ENCODE measurements around the gene MMD. TPM values are rescaled to one million over a fixed set of nuclear protein-coding genes. Genes with fewer than 3 reads are reported as not detected.
A peak's percentile ranks its signal among the peaks of the same experiment; 100 is the strongest.

Gene MMD
- total RNA-seq, 5 donors from 2014 or later (not counting 1 experiment from before 2014, with no cell fraction given), result 12.8 to 26.3 (median 17.5) TPM

DNA sequence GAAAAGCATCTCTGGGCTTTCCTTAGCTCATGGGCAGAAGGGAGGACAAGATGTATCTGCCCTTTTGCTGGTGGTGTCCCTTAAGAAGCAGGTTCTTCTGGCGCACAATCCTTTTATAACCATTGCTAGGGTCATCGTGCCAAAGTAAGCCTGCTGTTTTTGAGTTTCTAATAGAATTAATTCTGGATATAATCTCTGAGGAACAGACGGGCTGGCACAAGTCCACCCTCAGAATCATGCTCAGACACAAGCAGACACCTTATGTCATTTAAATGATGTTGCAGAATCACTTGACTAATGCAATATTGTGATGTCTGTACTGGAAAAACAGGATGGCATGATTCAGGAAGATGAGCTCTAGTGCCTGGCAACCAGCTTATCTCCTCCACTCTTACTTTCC lies 18.8 kb upstream of the MMD start:
- Histone ChIP-seq H3K9me3 (no peaks in the 10 kb centered on the region), H3K27me3 (replicated peaks in 1 of 2; ENCODE audit: control insufficient read depth in 2 of 2, extremely low read depth in 1 of 2, insufficient read depth in 2 of 2, low read length in 1 of 2) (no peaks in the 10 kb centered on the region), H3K4me3 (ENCODE audit: control insufficient read depth in 1 of 2, extremely low read depth in 1 of 2, low read length in 1 of 2) (no peak overlapping the region), H3K27ac (ENCODE audit: low read length) (no peak overlapping the region), H3K4me1 (ENCODE audit: control insufficient read depth in 1 of 2, extremely low read depth in 1 of 2, insufficient read depth in 2 of 2, low read length in 2 of 2) (no peaks in the 10 kb centered on the region), H3K36me3 (ENCODE audit: control insufficient read depth in 2 of 2, extremely low read depth in 1 of 2, insufficient read depth in 1 of 2, low read length in 1 of 2) (no peaks in the 10 kb centered on the region)
- ATAC-seq (replicated peaks in 1 of 4) (no peak), DNase-seq (no peak)
- Mint-ChIP-seq H3K4me3 (no peak overlapping the region), H3K27me3 (peaks cover 10 to 11% of the 10 kb centered on the region in 2 donors), H3K27ac (no peak overlapping the region), H3K9me3 (no peaks in the 10 kb centered on the region), H3K4me1 (peaks cover 0 to 3% (median 0%) of the 10 kb centered on the region in 3 donors), H3K36me3 (no peaks in the 10 kb centered on the region)
- ChIA-PET POLR2A (no interaction called here), CTCF (no interaction called here)
- no CpG with 5 or more reads among the region's 3 CpGs for WGBS (ENCODE audit: insufficient coverage)

DNA sequence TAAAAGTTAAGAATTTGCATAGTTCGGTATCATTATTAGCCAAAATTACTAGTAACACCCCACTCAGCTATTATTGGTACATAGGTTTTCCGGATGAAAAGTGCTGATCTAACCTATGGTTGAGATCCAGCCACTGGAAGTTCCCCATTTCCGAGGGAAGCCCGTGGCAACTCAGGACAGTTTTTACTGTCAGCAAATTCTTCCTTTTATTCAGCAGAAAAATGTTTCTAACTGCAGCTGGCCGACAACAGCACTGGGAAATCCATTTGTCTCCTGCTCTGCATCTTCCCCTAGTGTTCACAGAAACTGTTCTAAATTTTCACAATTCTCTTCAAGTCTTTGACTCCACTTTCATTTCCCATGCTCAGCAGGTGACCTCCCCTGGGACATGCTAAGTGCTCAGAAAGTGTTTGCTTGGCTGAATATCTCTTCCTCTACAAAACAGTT lies 15.5 kb upstream of the MMD start:
- H3K9me3 Mint-ChIP-seq, result no peaks in the 10 kb centered on the region
- Histone ChIP-seq H3K27me3 (replicated peaks in 1 of 2; ENCODE audit: control insufficient read depth in 2 of 2, extremely low read depth in 1 of 2, insufficient read depth in 2 of 2, low read length in 1 of 2) (no peaks in the 10 kb centered on the region), H3K27ac (ENCODE audit: low read length) (no peak overlapping the region), H3K9me3 (no peaks in the 10 kb centered on the region), H3K4me3 (ENCODE audit: control insufficient read depth in 1 of 2, extremely low read depth in 1 of 2, low read length in 1 of 2) (no peak overlapping the region), H3K4me1 (ENCODE audit: control insufficient read depth in 1 of 2, extremely low read depth in 1 of 2, insufficient read depth in 2 of 2, low read length in 2 of 2) (no peaks in the 10 kb centered on the region), H3K36me3 (ENCODE audit: control insufficient read depth in 2 of 2, extremely low read depth in 1 of 2, insufficient read depth in 1 of 2, low read length in 1 of 2) (no peaks in the 10 kb centered on the region)
- H3K4me3 Mint-ChIP-seq, result no peak overlapping the region
- peaks cover 11 to 12% of the 10 kb centered on the region in 2 donors for H3K27me3 Mint-ChIP-seq
- DNase-seq (peak in 1 of 35 experiments; percentile 5), ATAC-seq (replicated peaks in 1 of 4) (no peak)
- POLR2A ChIA-PET, result no interaction called here
- H3K27ac Mint-ChIP-seq, result no peak overlapping the region
- peaks cover 8 to 15% (median 10%) of the 10 kb centered on the region in 3 donors for H3K4me1 Mint-ChIP-seq
- no peaks in the 10 kb centered on the region for H3K36me3 Mint-ChIP-seq
- WGBS (ENCODE audit: insufficient coverage), result 0% methylated on average over 3 of the region's 5 CpGs
- CTCF ChIA-PET, result no interaction called here

DNA sequence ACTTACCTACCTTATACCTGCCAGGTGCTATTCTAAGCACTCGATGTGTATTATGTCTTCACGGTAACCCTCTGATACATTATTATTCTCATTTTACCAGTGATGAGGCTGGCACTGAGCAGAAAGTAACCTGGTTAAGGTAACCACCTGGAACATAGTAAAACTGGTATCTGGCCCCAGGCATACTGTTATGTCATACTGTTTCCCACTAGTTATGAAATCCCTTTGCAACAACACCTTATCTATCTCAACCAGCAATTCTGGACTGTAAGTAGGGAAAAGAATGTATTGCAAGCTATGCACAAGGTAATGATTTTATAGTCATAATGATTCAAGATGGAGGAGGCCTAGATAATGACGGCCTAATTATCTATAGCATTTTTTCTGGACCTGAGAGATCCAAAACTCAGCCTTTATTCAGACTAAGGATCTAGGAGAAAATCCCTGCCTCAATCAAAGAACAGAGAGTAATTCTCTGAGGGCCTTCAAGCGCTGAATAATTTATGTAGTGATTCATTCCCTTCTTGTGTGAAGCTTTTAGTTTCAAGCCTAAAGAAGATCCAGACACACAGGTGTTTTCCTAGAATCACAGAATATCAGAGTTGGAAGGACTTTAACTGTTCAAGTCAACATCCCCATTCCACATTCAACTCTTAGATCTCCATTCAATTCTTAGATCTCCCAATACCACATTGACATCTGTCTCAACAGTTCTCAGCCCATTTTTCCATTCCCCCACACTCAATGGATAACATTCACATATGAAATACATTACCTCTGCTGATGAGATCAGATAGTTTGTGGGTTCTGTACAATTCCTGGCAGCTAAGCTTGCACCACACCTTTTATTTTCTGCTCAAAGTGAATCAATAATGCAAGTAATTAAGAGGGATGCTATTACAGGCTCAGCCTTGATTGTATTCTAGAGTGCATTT lies 14.9 kb upstream of the MMD start:
- peaks cover 10 to 18% (median 15%) of the 10 kb centered on the region in 3 donors for H3K4me1 Mint-ChIP-seq
- Histone ChIP-seq H3K4me3 (ENCODE audit: control insufficient read depth in 1 of 2, extremely low read depth in 1 of 2, low read length in 1 of 2) (no peak overlapping the region), H3K27ac (ENCODE audit: low read length) (no peak overlapping the region), H3K27me3 (replicated peaks in 1 of 2; ENCODE audit: control insufficient read depth in 2 of 2, extremely low read depth in 1 of 2, insufficient read depth in 2 of 2, low read length in 1 of 2) (no peaks in the 10 kb centered on the region), H3K9me3 (no peaks in the 10 kb centered on the region), H3K4me1 (ENCODE audit: control insufficient read depth in 1 of 2, extremely low read depth in 1 of 2, insufficient read depth in 2 of 2, low read length in 2 of 2) (no peaks in the 10 kb centered on the region), H3K36me3 (ENCODE audit: control insufficient read depth in 2 of 2, extremely low read depth in 1 of 2, insufficient read depth in 1 of 2, low read length in 1 of 2) (no peaks in the 10 kb centered on the region)
- no CpG with 5 or more reads among the region's 4 CpGs for WGBS (ENCODE audit: insufficient coverage)
- no peak overlapping the region for H3K4me3 Mint-ChIP-seq
- CTCF ChIA-PET, result no interaction called here
- DNase-seq (no peak), ATAC-seq (replicated peaks in 1 of 4) (no peak)
- no peak overlapping the region for H3K27ac Mint-ChIP-seq
- H3K27me3 Mint-ChIP-seq, result peaks cover 11 to 12% of the 10 kb centered on the region in 2 donors
- no peaks in the 10 kb centered on the region for H3K36me3 Mint-ChIP-seq
- H3K9me3 Mint-ChIP-seq, result no peaks in the 10 kb centered on the region
- POLR2A ChIA-PET, result no interaction called here

DNA sequence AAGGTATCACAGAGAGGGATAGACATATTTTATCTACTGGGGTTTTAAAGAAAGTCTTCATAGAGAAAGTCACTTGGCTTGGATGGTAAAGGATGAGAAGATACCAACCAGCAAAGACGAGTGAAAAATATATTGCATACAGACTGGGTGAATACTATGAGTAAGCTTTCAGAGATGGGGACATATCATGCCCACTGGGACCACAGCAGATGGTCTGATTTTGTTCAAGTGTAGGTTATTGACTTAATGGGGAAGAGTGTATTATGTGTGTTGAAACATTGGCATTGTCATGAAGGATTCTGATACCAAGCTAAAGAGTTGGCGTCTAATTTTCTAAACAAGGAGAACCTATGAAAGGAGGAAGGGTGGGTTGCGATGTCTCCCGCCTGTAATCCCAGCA lies 13.8 kb upstream of the MMD start:
- H3K4me3 Mint-ChIP-seq, result no peak overlapping the region
- DNase-seq (no peak), ATAC-seq (replicated peaks in 1 of 4) (no peak)
- Histone ChIP-seq H3K4me3 (ENCODE audit: control insufficient read depth in 1 of 2, extremely low read depth in 1 of 2, low read length in 1 of 2) (no peak overlapping the region), H3K9me3 (no peaks in the 10 kb centered on the region), H3K36me3 (ENCODE audit: control insufficient read depth in 2 of 2, extremely low read depth in 1 of 2, insufficient read depth in 1 of 2, low read length in 1 of 2) (no peaks in the 10 kb centered on the region), H3K27ac (ENCODE audit: low read length) (no peak overlapping the region), H3K4me1 (ENCODE audit: control insufficient read depth in 1 of 2, extremely low read depth in 1 of 2, insufficient read depth in 2 of 2, low read length in 2 of 2) (no peaks in the 10 kb centered on the region), H3K27me3 (replicated peaks in 1 of 2; ENCODE audit: control insufficient read depth in 2 of 2, extremely low read depth in 1 of 2, insufficient read depth in 2 of 2, low read length in 1 of 2) (no peaks in the 10 kb centered on the region)
- H3K4me1 Mint-ChIP-seq, result peaks cover 12 to 18% (median 18%) of the 10 kb centered on the region in 3 donors
- 92% methylated on average over 1 of the region's 4 CpGs for WGBS (ENCODE audit: insufficient coverage)
- CTCF ChIA-PET, result no interaction called here
- H3K36me3 Mint-ChIP-seq, result no peaks in the 10 kb centered on the region
- no peak overlapping the region for H3K27ac Mint-ChIP-seq
- POLR2A ChIA-PET, result no interaction called here
- H3K9me3 Mint-ChIP-seq, result no peaks in the 10 kb centered on the region
- H3K27me3 Mint-ChIP-seq, result peaks cover 11 to 12% of the 10 kb centered on the region in 2 donors

DNA sequence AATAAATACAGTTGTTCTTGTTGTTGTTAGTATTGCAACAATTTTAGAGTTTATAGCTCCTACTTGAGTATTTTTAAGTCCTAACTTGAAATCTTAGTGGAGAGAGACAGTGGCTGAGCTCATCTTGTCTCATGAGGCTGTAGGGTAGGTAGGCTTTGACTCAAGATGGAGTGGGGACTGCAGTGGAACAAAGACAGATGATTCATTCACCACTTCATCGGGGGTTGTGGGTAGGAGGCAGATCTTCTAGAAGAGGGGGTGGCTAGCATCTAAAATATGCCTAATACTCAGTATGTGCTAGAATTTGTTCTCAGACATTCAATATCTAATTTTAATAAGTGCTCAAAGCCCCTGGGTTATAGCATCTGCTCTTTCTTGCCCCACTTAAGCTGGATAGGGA lies 13.1 kb upstream of the MMD start:
- no peak overlapping the region for H3K4me3 Mint-ChIP-seq
- WGBS (ENCODE audit: insufficient coverage), result no CpG with 5 or more reads among the region's 1 CpG
- Histone ChIP-seq H3K9me3 (no peaks in the 10 kb centered on the region), H3K27ac (ENCODE audit: low read length) (no peak overlapping the region), H3K27me3 (replicated peaks in 1 of 2; ENCODE audit: control insufficient read depth in 2 of 2, extremely low read depth in 1 of 2, insufficient read depth in 2 of 2, low read length in 1 of 2) (no peaks in the 10 kb centered on the region), H3K4me1 (ENCODE audit: control insufficient read depth in 1 of 2, extremely low read depth in 1 of 2, insufficient read depth in 2 of 2, low read length in 2 of 2) (no peaks in the 10 kb centered on the region), H3K36me3 (ENCODE audit: control insufficient read depth in 2 of 2, extremely low read depth in 1 of 2, insufficient read depth in 1 of 2, low read length in 1 of 2) (no peaks in the 10 kb centered on the region), H3K4me3 (ENCODE audit: control insufficient read depth in 1 of 2, extremely low read depth in 1 of 2, low read length in 1 of 2) (no peak overlapping the region)
- no peak overlapping the region for H3K27ac Mint-ChIP-seq
- ChIA-PET POLR2A (no interaction called here), CTCF (no interaction called here)
- no peaks in the 10 kb centered on the region for H3K36me3 Mint-ChIP-seq
- H3K4me1 Mint-ChIP-seq, result peaks cover 12 to 18% (median 18%) of the 10 kb centered on the region in 3 donors
- no peaks in the 10 kb centered on the region for H3K9me3 Mint-ChIP-seq
- H3K27me3 Mint-ChIP-seq, result peaks cover 11 to 12% of the 10 kb centered on the region in 2 donors
- DNase-seq (no peak), ATAC-seq (replicated peaks in 1 of 4) (no peak)

DNA sequence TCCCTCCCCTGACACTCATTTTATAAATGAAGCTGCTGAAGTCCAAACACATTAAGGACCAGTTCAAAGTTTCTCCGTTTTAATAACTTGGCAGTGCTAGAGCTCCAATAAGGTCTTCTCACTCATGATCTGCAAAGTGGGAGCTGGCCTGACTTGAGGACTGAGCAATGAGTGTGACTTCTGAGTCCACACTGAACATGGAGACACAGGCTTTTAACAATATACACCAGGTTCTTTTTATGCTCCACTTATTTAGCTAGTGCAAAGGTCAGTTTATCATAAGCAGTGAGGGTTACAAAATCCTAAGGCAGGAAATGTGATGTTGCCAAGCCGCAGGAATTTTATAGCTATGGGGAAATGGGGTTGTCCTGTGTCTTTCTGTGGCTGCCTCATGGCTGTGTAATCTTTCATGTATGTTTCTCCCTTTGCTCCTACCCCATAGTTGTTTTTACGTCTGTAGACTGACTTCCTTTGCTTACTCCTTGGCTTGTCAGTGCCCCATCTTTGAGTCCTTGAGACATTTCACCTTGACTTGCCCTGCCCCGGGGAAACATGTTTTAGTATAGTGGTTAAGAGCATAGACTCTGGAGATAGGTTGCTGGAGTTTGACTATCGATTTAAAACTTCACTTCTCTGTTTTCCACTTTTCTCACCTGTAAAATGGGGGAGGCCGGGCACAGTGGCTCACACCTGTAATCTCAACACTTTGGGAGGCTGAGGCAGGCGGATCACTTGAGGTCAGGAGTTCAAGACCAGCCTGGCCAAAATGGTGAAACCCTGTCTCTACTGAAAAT lies 12.2 kb upstream of the MMD start:
- H3K27me3 Mint-ChIP-seq, result peaks cover 11 to 14% of the 10 kb centered on the region in 2 donors
- no peak for ATAC-seq (replicated peaks in 1 of 4)
- 100% methylated on average over 1 of the region's 7 CpGs for WGBS (ENCODE audit: insufficient coverage)
- no peak for DNase-seq
- H3K36me3 ChIP-seq (ENCODE audit: control insufficient read depth in 2 of 2, extremely low read depth in 1 of 2, insufficient read depth in 1 of 2, low read length in 1 of 2), result no peaks in the 10 kb centered on the region
- ChIA-PET POLR2A (interaction anchor here in 1 of 2 donors (0.7 kb wide), 1 partner anchor 52 kb away, joined by 3 read pairs; no protein-coding TSS in a partner anchor), CTCF (interaction anchor here in 1 of 2 donors (1.0 kb wide), 1 partner anchor 13 kb away, joined by 3 read pairs; no protein-coding TSS in a partner anchor)
- peaks cover 12 to 18% (median 18%) of the 10 kb centered on the region in 3 donors for H3K4me1 Mint-ChIP-seq
- H3K9me3 Mint-ChIP-seq, result no peaks in the 10 kb centered on the region
- no peaks in the 10 kb centered on the region for H3K9me3 ChIP-seq
- no peaks in the 10 kb centered on the region for H3K4me1 ChIP-seq (ENCODE audit: control insufficient read depth in 1 of 2, extremely low read depth in 1 of 2, insufficient read depth in 2 of 2, low read length in 2 of 2)
- no peaks in the 10 kb centered on the region for H3K36me3 Mint-ChIP-seq
- no peak overlapping the region for H3K27ac Mint-ChIP-seq
- H3K4me3 Mint-ChIP-seq, result no peak overlapping the region
- no peaks in the 10 kb centered on the region for H3K27me3 ChIP-seq (replicated peaks in 1 of 2; ENCODE audit: control insufficient read depth in 2 of 2, extremely low read depth in 1 of 2, insufficient read depth in 2 of 2, low read length in 1 of 2)
- H3K27ac ChIP-seq (ENCODE audit: low read length), result no peak overlapping the region
- no peak overlapping the region for H3K4me3 ChIP-seq (ENCODE audit: control insufficient read depth in 1 of 2, extremely low read depth in 1 of 2, low read length in 1 of 2)

All from T-cell (primary cell).